GM12874 (cell line): Measurements from ENCODE around the gene SLC49A3.

Experiments used
- CTCF ChIP-seq: IDR thresholded peaks from 2 replicates; pipeline ENCODE4 v1.5.1; 2011; ENCODE audit warnings: low read depth, mild to moderate bottlenecking, control low read depth, low read length, moderate library complexity; ENCODE audit not compliant: insufficient read depth

SLC49A3 gene

DNA sequence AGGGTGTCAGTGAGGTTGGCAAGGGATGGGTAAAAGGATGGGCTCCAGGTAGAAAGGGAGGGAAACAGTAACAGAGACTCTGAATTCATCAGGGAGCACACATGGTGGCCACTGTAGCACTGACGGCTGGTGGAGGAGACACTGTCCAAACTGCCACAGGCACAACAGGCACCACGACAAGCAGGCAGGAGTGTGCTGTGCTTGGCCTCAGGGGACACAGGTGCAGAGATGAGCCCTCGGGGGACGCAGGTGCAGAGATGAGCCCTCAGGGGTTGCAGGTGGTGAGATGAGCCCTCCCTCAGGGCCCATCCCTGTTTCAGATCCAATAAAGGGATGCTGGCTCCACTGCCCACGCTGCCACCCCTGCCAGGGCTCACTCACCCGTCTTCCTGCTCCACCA, 56.0 kb downstream of the SLC49A3 start:
- no peak for TF ChIP-seq CTCF

GRCh38 chr4:632196-632790, 56.7 kb downstream of the SLC49A3 start:
- TF ChIP-seq CTCF: no peak
